Tibial nerve (tissue), 4 donors: ENCODE results near the gene TRIM56. TPM values are rescaled to one million over a fixed set of nuclear protein-coding genes. Genes with fewer than 3 reads are reported as not detected.
"Not testable (repeated sequence)": the region's sequence is repeated elsewhere in the genome, so short reads cannot be mapped to it uniquely, and the experiment has no call there.

ENCODE experiments used
- DNase-seq, 2 donors: peaks; one replicate each; pipeline ENCODE4 v3.0.0-alpha.2; 2019; ENCODE audit warnings: low spot score in 2 of 2
- H3K27ac ChIP-seq, 4 donors: fragments of 200-600 bp; sonication (generic) in 3 of 4; one replicate each; pipeline ENCODE4 v1.5.1; 2017 to 2019; ENCODE audit warnings: mild to moderate bottlenecking in 1 of 4
- H3K27me3 ChIP-seq, 2 donors: fragments of 200-600 bp; sonication (generic) in 1 of 2; one replicate each; pipeline versions ENCODE4 v1.5.1 to v1.6.0; 2017 to 2019
- H3K36me3 ChIP-seq, 3 donors: fragments of 200-600 bp; sonication (generic); one replicate each; pipeline ENCODE4 v1.5.1; 2018 to 2019
- H3K4me1 ChIP-seq, 4 donors: fragments of 200-600 bp; sonication (generic) in 3 of 4; one replicate each; pipeline ENCODE4 v1.5.1; 2017 to 2019
- H3K4me3 ChIP-seq, 4 donors: fragments of 200-600 bp; sonication (generic) in 3 of 4; one replicate each; pipeline ENCODE4 v1.5.1; 2017 to 2019; ENCODE audit warnings: mild to moderate bottlenecking in 1 of 4, moderate library complexity in 1 of 4
- H3K9me3 ChIP-seq, 4 donors: fragments of 200-600 bp; sonication (generic) in 3 of 4; one replicate each; pipeline ENCODE4 v1.5.1; 2017 to 2019
- CTCF ChIP-seq, 5 experiments: fragments of 200-600 bp in 3 of 5; fragments of 450-650 bp in 2 of 5; sonication (generic) in 3 of 5; IDR thresholded peaks; one replicate each; pipeline ENCODE4 v1.5.1; 2016 to 2019; ENCODE audit warnings: antibody characterized with exemption in 5 of 5, mild to moderate bottlenecking in 3 of 5, moderate library complexity in 2 of 5
- EP300 ChIP-seq, 2 donors: sonication (generic); formaldehyde crosslinking; IDR thresholded peaks; one replicate each; pipeline ENCODE4 v1.6.1; 2017; ENCODE audit warnings: antibody characterized with exemption in 2 of 2, mild to moderate bottlenecking in 1 of 2
- POLR2A ChIP-seq, 2 donors: fragments of 450-650 bp; IDR thresholded peaks; one replicate each; pipeline ENCODE4 v1.6.1; 2017; ENCODE audit warnings: antibody characterized with exemption in 2 of 2, mild to moderate bottlenecking in 2 of 2, moderate library complexity in 2 of 2
- WGBS, 2 donors: methylation state at CpG; one replicate each; pipeline ENCODE4 v1.1.5; 2018; 5-methylcytosine and 5-hydroxymethylcytosine counted together
- total RNA-seq, 4 donors: library from RNA; depleted of rRNA; stranded (reverse); fragments of >200 nt; gene quantifications; one replicate each; pipeline ENCODE4 v1.1.0, GENCODE V29; 2016

Gene TRIM56
- total RNA-seq, 4 donors from 2014 or later, result 18.6 to 32.4 (median 29.5) TPM

- 77 to 82% methylated on average over 3 of the region's 3 CpGs for WGBS, 2 donors
- no peak for TF ChIP-seq CTCF (IDR thresholded peaks at IDR 0.05)
- no peak for TF ChIP-seq POLR2A (IDR thresholded peaks at IDR 0.05)
- TF ChIP-seq EP300 (IDR thresholded peaks at IDR 0.05), result no peak
Measured at GRCh38 chr7:101129603-101130117, 44.4 kb downstream of the TRIM56 start.

GRCh38 chr7:101132626-101133600, 47.6 kb downstream of the TRIM56 start:
- H3K36me3 ChIP-seq, DNase-seq, H3K4me3 ChIP-seq, H3K4me1 ChIP-seq, H3K9me3 ChIP-seq, H3K27me3 ChIP-seq, H3K27ac ChIP-seq: not testable (repeated sequence)
- 86 to 92% methylated on average over 18 of the region's 18 CpGs for WGBS, 2 donors

More at GRCh38 chr7:101129603-101130117, 44.4 kb downstream of the TRIM56 start:
- DNase-seq, result no peak
- peaks cover 0 to 33% (median 15%) of the 10 kb centered on the region in 4 donors for H3K4me1 ChIP-seq
- no peak overlapping the region for H3K27ac ChIP-seq
- H3K9me3 ChIP-seq, result no peaks in the 10 kb centered on the region
- H3K4me3 ChIP-seq, result no peak overlapping the region
- H3K27me3 ChIP-seq, result no peaks in the 10 kb centered on the region
- no peaks in the 10 kb centered on the region for H3K36me3 ChIP-seq

- DNase-seq, result no peak
- Histone ChIP-seq H3K36me3 (peaks cover 0 to 3% (median 0%) of the 10 kb centered on the region in 3 donors), H3K9me3 (no peaks in the 10 kb centered on the region), H3K27ac (no peak overlapping the region), H3K27me3 (no peaks in the 10 kb centered on the region), H3K4me3 (no peak overlapping the region), H3K4me1 (peaks cover 0 to 15% (median 4%) of the 10 kb centered on the region in 4 donors)
- 74 to 75% methylated on average over 15 of the region's 15 CpGs for WGBS, 2 donors
- no peak for TF ChIP-seq EP300 (IDR thresholded peaks at IDR 0.05)
Measured at GRCh38 chr7:101133621-101134398, 48.5 kb downstream of the TRIM56 start.

GRCh38 chr7:101134399-101134980, 49.2 kb downstream of the TRIM56 start:
- Histone ChIP-seq H3K4me1 (peaks cover 0 to 15% (median 4%) of the 10 kb centered on the region in 4 donors), H3K27me3 (no peaks in the 10 kb centered on the region), H3K9me3 (no peaks in the 10 kb centered on the region), H3K36me3 (peaks cover 0 to 3% (median 0%) of the 10 kb centered on the region in 3 donors), H3K27ac (no peak overlapping the region), H3K4me3 (no peak overlapping the region)
- TF ChIP-seq POLR2A (IDR thresholded peaks at IDR 0.05), result no peak
- no peak for TF ChIP-seq EP300 (IDR thresholded peaks at IDR 0.05)
- no peak for TF ChIP-seq CTCF (IDR thresholded peaks at IDR 0.05)
- no peak for DNase-seq
- 62 to 69% methylated on average over 6 of the region's 6 CpGs for WGBS, 2 donors

- H3K4me3 ChIP-seq, result peak overlapping the region in 1 of 4 donors; percentile 20
- no peaks in the 10 kb centered on the region for H3K27me3 ChIP-seq
- no peaks in the 10 kb centered on the region for H3K9me3 ChIP-seq
- H3K27ac ChIP-seq, result peak overlapping the region in 3 of 4 donors; percentile 32 to 84 (median 64)
- 68 to 76% methylated on average over 9 of the region's 9 CpGs for WGBS, 2 donors
- peaks cover 0 to 3% (median 0%) of the 10 kb centered on the region in 3 donors for H3K36me3 ChIP-seq
- peaks cover 0 to 15% (median 4%) of the 10 kb centered on the region in 4 donors for H3K4me1 ChIP-seq
- TF ChIP-seq CTCF (IDR thresholded peaks at IDR 0.05), result no peak
- no peak for TF ChIP-seq POLR2A (IDR thresholded peaks at IDR 0.05)
- no peak for TF ChIP-seq EP300 (IDR thresholded peaks at IDR 0.05)
- no peak for DNase-seq
Measured at GRCh38 chr7:101137651-101138212, 52.5 kb downstream of the TRIM56 start.
